Peyer's patch (tissue), 4 donors: ENCODE measurements around the gene RBM11. TPM values are rescaled to one million over a fixed set of nuclear protein-coding genes. Genes with fewer than 3 reads are reported as not detected.
"Not testable (repeated sequence)": the region's sequence is repeated elsewhere in the genome, so short reads cannot be mapped to it uniquely, and the experiment has no call there.

ENCODE experiments used
- DNase-seq, 3 donors: peaks; one replicate each; pipeline ENCODE4 v3.0.0-alpha.2; 2017 to 2019
- H3K27ac ChIP-seq, 4 donors: fragments of 200-600 bp; sonication (generic); one replicate each; pipeline ENCODE4 v1.5.1; 2016 to 2019
- H3K27me3 ChIP-seq, 2 donors: fragments of 200-600 bp; sonication (generic); one replicate each; pipeline ENCODE4 v1.5.1; 2019
- H3K36me3 ChIP-seq, 3 donors: fragments of 200-600 bp; sonication (generic); one replicate each; pipeline ENCODE4 v1.5.1; 2016 to 2019
- H3K4me1 ChIP-seq, 4 donors: fragments of 200-600 bp; sonication (generic); one replicate each; pipeline ENCODE4 v1.5.1; 2016 to 2019
- H3K4me3 ChIP-seq, 4 donors: fragments of 200-600 bp; sonication (generic); 1 replicate in 3 of 4; 2 replicates in 1 of 4; pipeline ENCODE4 v1.5.1; 2016 to 2019; ENCODE audit warnings: mild to moderate bottlenecking in 1 of 4
- H3K9me3 ChIP-seq, 4 donors: fragments of 200-600 bp; sonication (generic); one replicate each; pipeline ENCODE4 v1.5.1; 2016 to 2019; ENCODE audit warnings: mild to moderate bottlenecking in 1 of 4
- CTCF ChIP-seq, 6 experiments: fragments of 450-650 bp in 4 of 6; fragments of 200-600 bp in 2 of 6; sonication (generic) in 1 of 6; IDR thresholded peaks; one replicate each; pipeline ENCODE4 v1.5.1; 2017 to 2019; ENCODE audit warnings: antibody characterized with exemption in 6 of 6, mild to moderate bottlenecking in 3 of 6, moderate library complexity in 1 of 6
- POLR2A ChIP-seq, 2 donors: fragments of 450-650 bp; IDR thresholded peaks; one replicate each; pipeline ENCODE4 v1.5.1; 2017; ENCODE audit warnings: antibody characterized with exemption in 2 of 2, mild to moderate bottlenecking in 2 of 2, moderate library complexity in 2 of 2
- total RNA-seq, 4 donors: library from RNA; depleted of rRNA; stranded (reverse); fragments of >200 nt; gene quantifications; one replicate each; pipeline ENCODE4 v1.1.0, GENCODE V29; 2016

Gene RBM11, protein sequence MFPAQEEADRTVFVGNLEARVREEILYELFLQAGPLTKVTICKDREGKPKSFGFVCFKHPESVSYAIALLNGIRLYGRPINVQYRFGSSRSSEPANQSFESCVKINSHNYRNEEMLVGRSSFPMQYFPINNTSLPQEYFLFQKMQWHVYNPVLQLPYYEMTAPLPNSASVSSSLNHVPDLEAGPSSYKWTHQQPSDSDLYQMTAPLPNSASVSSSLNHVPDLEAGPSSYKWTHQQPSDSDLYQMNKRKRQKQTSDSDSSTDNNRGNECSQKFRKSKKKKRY
- total RNA-seq: 1 to 10 TPM in 1 of 4 donors, not detected in 3; 3.1 TPM

DNA sequence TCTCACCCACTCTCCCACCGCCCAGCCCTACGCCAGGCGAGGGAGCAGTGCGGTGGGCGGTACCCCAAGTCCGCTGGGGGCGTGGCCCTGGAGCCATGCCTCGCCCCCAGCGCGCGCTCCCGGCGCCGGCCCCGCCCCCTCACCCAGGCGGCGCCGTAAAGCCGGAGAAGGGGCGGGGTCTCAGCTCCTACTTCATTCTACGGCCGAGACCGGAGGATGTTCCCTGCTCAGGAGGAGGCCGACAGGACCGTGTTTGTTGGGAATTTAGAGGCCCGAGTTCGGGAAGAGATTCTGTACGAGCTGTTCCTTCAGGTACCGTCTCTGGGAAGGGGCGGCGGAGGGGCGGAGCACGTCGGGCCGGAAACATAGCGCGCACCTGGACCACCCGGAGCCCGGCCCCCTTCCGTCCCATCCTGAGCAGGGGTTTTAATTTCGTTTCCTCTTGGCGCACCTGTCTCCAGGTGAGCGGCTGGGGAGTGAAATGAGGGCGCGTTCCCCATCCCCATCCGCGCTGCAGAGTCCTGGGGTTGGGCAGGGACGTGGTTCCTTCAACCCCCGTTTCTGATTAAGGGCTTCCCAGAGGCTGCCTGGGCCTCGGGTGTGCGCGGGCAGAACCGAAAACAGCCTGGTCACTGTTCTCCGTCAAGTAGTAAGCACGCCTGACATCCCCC, at the start of gene RBM11:
TSS of gene RBM11 (plus strand) at position 187 of the 671 bp plus-strand sequence. CDS start at position 217, 30 bp downstream.
- DNase-seq: peak; percentile 82 to 90 (median 82)
- peak within 1 kb of the TSS in 1 of 4 donors; percentile 68 for H3K27ac ChIP-seq
- no peaks in the 10 kb centered on the region for H3K36me3 ChIP-seq
- H3K4me3 ChIP-seq: peak within 1 kb of the TSS; percentile 60 to 77 (median 64)
- TF ChIP-seq CTCF (IDR thresholded peaks at IDR 0.05): no peak
- peaks cover 0 to 8% (median 0%) of the 10 kb centered on the region in 4 donors for H3K4me1 ChIP-seq
- H3K9me3 ChIP-seq: no peaks in the 10 kb centered on the region
- no peaks in the 10 kb centered on the region for H3K27me3 ChIP-seq

DNA sequence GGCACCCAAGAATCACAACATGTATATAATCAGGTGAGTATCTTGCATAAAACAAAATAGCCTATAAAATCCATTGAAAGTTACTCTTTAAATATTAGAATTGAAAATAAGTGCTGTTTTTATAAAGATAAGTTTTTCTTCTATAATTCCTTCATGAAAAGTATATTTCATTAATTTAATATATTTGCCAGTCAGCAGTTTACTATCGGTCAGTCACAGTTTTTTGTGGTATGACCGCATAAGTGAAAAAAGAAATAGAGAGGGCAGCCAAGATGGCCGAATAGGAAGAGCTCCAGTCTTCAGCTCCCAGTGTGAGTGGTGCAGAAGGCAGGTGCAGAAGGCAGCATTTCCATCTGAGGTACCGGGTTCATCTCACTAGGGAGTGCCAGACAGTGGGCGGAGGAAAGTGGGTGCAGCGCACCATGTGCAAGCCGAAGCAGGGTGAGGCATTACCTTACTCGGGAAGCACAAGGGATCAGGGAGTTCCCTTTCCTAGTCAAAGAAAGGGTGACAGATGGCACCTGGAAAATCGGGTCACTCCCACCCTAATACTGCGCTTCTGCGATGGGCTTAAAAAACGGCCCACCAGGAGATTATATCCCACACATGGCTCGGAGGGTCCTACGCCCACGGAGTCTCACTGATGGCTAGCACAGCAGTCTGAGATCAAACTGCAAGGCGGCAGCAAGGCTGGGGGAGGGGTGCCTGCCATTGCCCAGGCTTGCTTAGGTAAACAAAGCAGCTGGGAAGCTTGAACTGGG, 49.3 kb upstream of the RBM11 start:
- H3K36me3 ChIP-seq, H3K4me3 ChIP-seq, H3K27me3 ChIP-seq, H3K9me3 ChIP-seq, H3K4me1 ChIP-seq, H3K27ac ChIP-seq, DNase-seq: not testable (repeated sequence)

DNA sequence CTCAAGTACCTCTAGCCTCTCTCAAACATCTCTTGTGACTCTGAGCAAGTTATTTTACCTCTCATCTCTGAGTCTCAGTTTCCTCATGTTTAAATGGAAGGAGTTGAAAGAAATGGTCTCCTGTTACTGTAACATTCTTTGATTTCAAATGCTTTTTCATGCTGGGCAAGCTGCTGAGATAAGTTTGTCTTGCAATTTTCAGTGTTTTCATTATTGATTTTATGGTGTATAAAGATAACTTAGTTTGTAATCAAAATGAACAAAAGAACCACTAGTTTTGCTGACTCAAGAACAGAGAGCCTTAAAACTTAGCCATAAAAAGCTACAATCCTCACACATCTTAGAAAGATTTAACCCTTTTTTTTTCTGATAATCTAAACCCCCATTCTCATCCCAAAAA, 9.7 kb upstream of the RBM11 start:
- no peak for DNase-seq
- Histone ChIP-seq H3K27me3 (no peaks in the 10 kb centered on the region), H3K27ac (no peak overlapping the region), H3K9me3 (no peaks in the 10 kb centered on the region), H3K36me3 (no peaks in the 10 kb centered on the region), H3K4me1 (no peaks in the 10 kb centered on the region), H3K4me3 (no peak overlapping the region)
- TF ChIP-seq CTCF (IDR thresholded peaks at IDR 0.05): no peak
- TF ChIP-seq POLR2A (IDR thresholded peaks at IDR 0.05): no peak

DNA sequence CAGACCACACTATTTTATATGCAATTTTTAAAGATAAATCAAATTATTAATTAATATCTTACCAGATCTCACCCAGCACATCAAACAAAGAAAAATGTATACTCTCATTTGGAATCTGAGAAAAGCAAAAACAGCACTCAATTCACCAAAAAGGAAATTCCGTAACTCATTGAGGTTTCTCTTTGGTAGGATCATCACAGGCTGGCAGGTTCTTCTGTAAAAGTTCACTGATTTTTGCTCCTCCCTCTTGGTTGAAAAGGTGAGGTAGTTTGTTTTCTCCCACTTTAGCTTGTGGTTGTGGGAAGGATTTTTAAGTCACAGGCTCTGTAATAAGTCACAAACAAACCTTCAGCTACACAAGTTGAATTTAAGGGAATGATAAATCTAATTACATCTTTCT, 5.2 kb upstream of the RBM11 start, which contains the start of gene LIPI:
TSS of gene LIPI (minus strand) at position 218 of the 400 bp plus-strand sequence. CDS start at position 108, 110 bp downstream.
- no peak within 1 kb of the TSS for H3K4me3 ChIP-seq
- H3K27ac ChIP-seq: no peak within 1 kb of the TSS
- H3K4me1 ChIP-seq: no peaks in the 10 kb centered on the region
- no peaks in the 10 kb centered on the region for H3K36me3 ChIP-seq
- H3K9me3 ChIP-seq: no peaks in the 10 kb centered on the region
- no peak for DNase-seq
- no peaks in the 10 kb centered on the region for H3K27me3 ChIP-seq
- TF ChIP-seq CTCF (IDR thresholded peaks at IDR 0.05) (no peak), POLR2A (IDR thresholded peaks at IDR 0.05) (no peak)

GRCh38 chr21:14213164-14213563, 2.8 kb upstream of the RBM11 start:
- DNase-seq: no peak
- H3K36me3 ChIP-seq: no peaks in the 10 kb centered on the region
- no peak overlapping the region for H3K4me3 ChIP-seq
- peaks cover 0 to 8% (median 0%) of the 10 kb centered on the region in 4 donors for H3K4me1 ChIP-seq
- no peaks in the 10 kb centered on the region for H3K27me3 ChIP-seq
- H3K9me3 ChIP-seq: no peaks in the 10 kb centered on the region
- no peak for TF ChIP-seq POLR2A (IDR thresholded peaks at IDR 0.05)
- no peak for TF ChIP-seq CTCF (IDR thresholded peaks at IDR 0.05)
- H3K27ac ChIP-seq: no peak overlapping the region

- Histone ChIP-seq H3K4me1 (no peaks in the 10 kb centered on the region), H3K9me3 (no peaks in the 10 kb centered on the region), H3K27ac (no peak overlapping the region), H3K36me3 (no peaks in the 10 kb centered on the region), H3K4me3 (no peak overlapping the region), H3K27me3 (no peaks in the 10 kb centered on the region)
- TF ChIP-seq POLR2A (IDR thresholded peaks at IDR 0.05): no peak
- no peak for DNase-seq
These were observed 7.4 kb downstream of the RBM11 start for GRCh38 chr21:14223365-14223764.
